ENCODE results near the gene LRRC49. TPM values are rescaled to one million over a fixed set of nuclear protein-coding genes. Genes with fewer than 3 reads are reported as not detected.

Gene LRRC49
- total RNA-seq, 1 experiment from 2014 or later = 7.4 TPM

GRCh38 chr15:71097890-71098289 is 205.3 kb downstream of the LRRC49 start:
- no peak overlapping the region for H2AFZ ChIP-seq (ENCODE audit: low read depth, low read length, poor library complexity, severe bottlenecking)
- no peaks in the 10 kb centered on the region for H3K9me2 ChIP-seq (ENCODE audit: insufficient read depth)
- no peak overlapping the region for H3K27ac ChIP-seq (ENCODE audit: low read depth, low read length)
- H3K4me2 ChIP-seq (ENCODE audit: low read length) = no peak overlapping the region
- H4K20me1 ChIP-seq (ENCODE audit: insufficient read depth) = no peaks in the 10 kb centered on the region
- intact Hi-C loops (cut with micrococcal nuclease) = no loop called here
- no TSS peak for BruUV-seq (replicated peaks)
- DNase-seq (ENCODE audit: low read depth, low spot score) = no peak
- H3K9ac ChIP-seq (ENCODE audit: low read length) = no peak overlapping the region
- H3K36me3 ChIP-seq (ENCODE audit: control insufficient read depth in 1 of 2, insufficient read depth in 2 of 2, low read length in 2 of 2) = no peaks in the 10 kb centered on the region
- RAD21 ChIA-PET (ENCODE audit: low non-redundant PET in 1 of 2, low total read pairs in 2 of 2, uncharacterized antibody in 2 of 2, unreplicated experiment in 2 of 2) = no interaction called here
- H3K27me3 ChIP-seq (ENCODE audit: insufficient read depth, low read length) = no peaks in the 10 kb centered on the region
- POLR2A ChIA-PET = no interaction called here
- no peak overlapping the region for H3K4me3 ChIP-seq (replicated peaks in 1 of 2; ENCODE audit: low read depth in 1 of 2, low read length in 2 of 2)
- H3K9me3 ChIP-seq (ENCODE audit: control insufficient read depth in 1 of 2, insufficient read depth in 1 of 2, low read depth in 1 of 2, low read length in 2 of 2) = no peaks in the 10 kb centered on the region
- H3K79me2 ChIP-seq (ENCODE audit: insufficient read depth, low read length) = no peaks in the 10 kb centered on the region
- TF ChIP-seq CBX3 (IDR thresholded peaks at IDR 0.05; ENCODE audit: low read depth) (no peak), JUND (IDR thresholded peaks at IDR 0.05) (no peak), EGR1 (IDR thresholded peaks at IDR 0.05; ENCODE audit: low read depth) (no peak), ELF1 (IDR thresholded peaks at IDR 0.05; ENCODE audit: borderline replicate concordance, low read depth) (no peak), POLR2A (IDR thresholded peaks at IDR 0.05; ENCODE audit: borderline replicate concordance, extremely low read depth, insufficient read depth, insufficient read length) (no peak), EZH2phosphoT487 (IDR thresholded peaks at IDR 0.05; ENCODE audit: borderline replicate concordance) (no peak), ZBTB33 (IDR thresholded peaks at IDR 0.05; ENCODE audit: extremely low read depth, insufficient replicate concordance, low read length) (no peak), SIN3A (IDR thresholded peaks at IDR 0.05; ENCODE audit: low read depth) (no peak)
- CTCF ChIA-PET = no interaction called here
- peaks cover 17 to 25% of the 10 kb centered on the region in 2 experiments for H3K4me1 ChIP-seq (ENCODE audit: control insufficient read depth in 1 of 2, insufficient read depth in 2 of 2, low read length in 2 of 2)
- ATAC-seq = no peak

- no peaks in the 10 kb centered on the region for H4K20me1 ChIP-seq (ENCODE audit: insufficient read depth)
- DNase-seq (ENCODE audit: low read depth, low spot score) (no peak), ATAC-seq (no peak)
- no peaks in the 10 kb centered on the region for H3K27me3 ChIP-seq (ENCODE audit: insufficient read depth, low read length)
- H3K9ac ChIP-seq (ENCODE audit: low read length) = no peak overlapping the region
- TF ChIP-seq MAX (IDR thresholded peaks at IDR 0.05) = no peak
- TF ChIP-seq CTCF (IDR thresholded peaks at IDR 0.05 in 2 of 3, conservative IDR thresholded peaks at IDR 0.05 in 1 of 3; ENCODE audit: borderline replicate concordance in 1 of 3, insufficient read depth in 1 of 3, low read depth in 2 of 3, low read length in 2 of 3) = peak in 1 of 3 experiments; percentile 15; a peak in 2 of 6 replicates
- no TSS peak for BruUV-seq (replicated peaks)
- no peaks in the 10 kb centered on the region for H3K9me2 ChIP-seq (ENCODE audit: insufficient read depth)
- ChIA-PET RAD21 (ENCODE audit: low non-redundant PET in 1 of 2, low total read pairs in 2 of 2, uncharacterized antibody in 2 of 2, unreplicated experiment in 2 of 2) (no interaction called here), POLR2A (no interaction called here), CTCF (no interaction called here)
- no peak overlapping the region for H2AFZ ChIP-seq (ENCODE audit: low read depth, low read length, poor library complexity, severe bottlenecking)
- H3K9me3 ChIP-seq (ENCODE audit: control insufficient read depth in 1 of 2, insufficient read depth in 1 of 2, low read depth in 1 of 2, low read length in 2 of 2) = no peaks in the 10 kb centered on the region
- no peaks in the 10 kb centered on the region for H3K79me2 ChIP-seq (ENCODE audit: insufficient read depth, low read length)
- H3K27ac ChIP-seq (ENCODE audit: low read depth, low read length) = no peak overlapping the region
- intact Hi-C loops (cut with micrococcal nuclease) = no loop called here
- H3K4me2 ChIP-seq (ENCODE audit: low read length) = no peak overlapping the region
- H3K4me3 ChIP-seq (replicated peaks in 1 of 2; ENCODE audit: low read depth in 1 of 2, low read length in 2 of 2) = no peak overlapping the region
- peaks cover 8 to 20% of the 10 kb centered on the region in 2 experiments; a peak in 3 of 4 replicates for H3K4me1 ChIP-seq (ENCODE audit: control insufficient read depth in 1 of 2, insufficient read depth in 2 of 2, low read length in 2 of 2)
- no peaks in the 10 kb centered on the region for H3K36me3 ChIP-seq (ENCODE audit: control insufficient read depth in 1 of 2, insufficient read depth in 2 of 2, low read length in 2 of 2)
These were observed 206.3 kb downstream of the LRRC49 start for GRCh38 chr15:71098920-71099319.
